ENCODE data around the gene SRGAP1.

SRGAP1 gene

GRCh38 chr12:63808631-63809030, 35.9 kb upstream of the SRGAP1 start:
- no peak for TF ChIP-seq CTCF (IDR thresholded peaks at IDR 0.05; ENCODE audit: low read depth, low read length)
- no peak overlapping the region for H3K4me3 ChIP-seq (replicated peaks in 1 of 2; ENCODE audit: low read depth in 2 of 2, low read length in 2 of 2)
- DNase-seq (ENCODE audit: low read depth in 2 of 2) = peak in 1 of 2 donors; percentile 67

DNA sequence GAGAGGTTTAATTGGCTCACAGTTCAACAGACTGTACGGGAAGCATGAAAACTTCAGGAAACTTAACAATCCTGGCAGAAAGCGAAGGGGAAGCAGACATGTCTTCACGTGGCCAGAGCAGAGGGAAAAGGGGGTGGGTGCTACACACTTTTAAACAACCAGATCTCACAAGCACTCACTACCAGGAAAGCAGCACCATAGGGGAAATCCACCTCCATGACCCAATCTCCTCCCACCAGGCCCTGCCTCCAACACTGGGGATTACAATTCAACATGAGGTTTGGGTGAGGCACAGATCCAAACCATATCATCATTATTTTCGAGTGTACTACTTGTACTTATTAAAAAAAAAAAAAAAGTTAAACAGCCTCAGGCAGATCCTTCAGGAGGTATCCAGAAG, 34.9 kb upstream of the SRGAP1 start:
- no peak overlapping the region for H3K4me3 ChIP-seq (replicated peaks in 1 of 2; ENCODE audit: low read depth in 2 of 2, low read length in 2 of 2)
- no peak for TF ChIP-seq CTCF (IDR thresholded peaks at IDR 0.05; ENCODE audit: low read depth, low read length)
- no peak for DNase-seq (ENCODE audit: low read depth in 2 of 2)

DNA sequence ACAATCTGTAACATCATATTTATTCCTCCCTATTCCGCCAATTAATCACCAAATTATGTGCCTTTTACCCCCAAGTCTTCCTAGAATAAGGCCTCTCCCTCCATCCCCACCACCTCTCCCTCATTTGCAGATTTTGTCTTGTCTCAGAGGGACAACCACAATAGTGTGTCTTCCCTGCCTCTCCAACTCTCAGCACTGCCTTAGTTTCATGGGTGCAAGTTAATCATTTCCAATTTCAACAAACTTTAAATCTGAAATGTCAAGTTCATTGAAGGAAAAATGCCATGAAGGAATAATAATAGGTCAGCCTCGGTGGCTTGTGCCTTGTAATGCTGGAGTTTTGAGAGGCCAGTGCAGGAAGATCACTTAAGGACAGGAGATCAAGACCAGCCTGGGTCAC, 33.2 kb upstream of the SRGAP1 start:
- DNase-seq (ENCODE audit: low read depth in 2 of 2) = no peak
- H3K4me3 ChIP-seq (replicated peaks in 1 of 2; ENCODE audit: low read depth in 2 of 2, low read length in 2 of 2) = no peak overlapping the region
- TF ChIP-seq CTCF (IDR thresholded peaks at IDR 0.05; ENCODE audit: low read depth, low read length) = no peak

DNA sequence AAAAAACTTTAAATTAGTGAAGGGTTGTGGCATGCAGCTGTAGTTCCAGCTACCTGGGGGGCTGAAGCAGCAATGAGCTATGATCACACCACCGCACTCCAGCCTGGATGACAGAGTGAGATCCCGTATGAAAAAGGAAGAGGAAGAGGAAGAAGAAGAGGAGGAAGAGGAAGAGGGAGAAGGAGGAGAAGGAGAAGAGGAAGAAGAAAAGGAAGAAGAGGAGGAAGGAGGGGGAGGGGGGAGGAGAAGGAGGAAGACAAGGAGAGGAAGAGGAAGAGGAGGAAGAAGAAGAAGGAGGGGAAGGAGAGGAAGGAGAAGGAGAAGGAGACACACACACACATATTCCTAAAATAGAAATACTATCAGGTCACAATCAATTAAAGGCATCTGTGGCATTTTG, 32.7 kb upstream of the SRGAP1 start:
- no peak for DNase-seq (ENCODE audit: low read depth in 2 of 2)
- TF ChIP-seq CTCF (IDR thresholded peaks at IDR 0.05; ENCODE audit: low read depth, low read length) = no peak
- H3K4me3 ChIP-seq (replicated peaks in 1 of 2; ENCODE audit: low read depth in 2 of 2, low read length in 2 of 2) = no peak overlapping the region

- DNase-seq (ENCODE audit: low read depth in 2 of 2) = no peak
Measured at GRCh38 chr12:63814146-63814772, 30.2 kb upstream of the SRGAP1 start.

DNA sequence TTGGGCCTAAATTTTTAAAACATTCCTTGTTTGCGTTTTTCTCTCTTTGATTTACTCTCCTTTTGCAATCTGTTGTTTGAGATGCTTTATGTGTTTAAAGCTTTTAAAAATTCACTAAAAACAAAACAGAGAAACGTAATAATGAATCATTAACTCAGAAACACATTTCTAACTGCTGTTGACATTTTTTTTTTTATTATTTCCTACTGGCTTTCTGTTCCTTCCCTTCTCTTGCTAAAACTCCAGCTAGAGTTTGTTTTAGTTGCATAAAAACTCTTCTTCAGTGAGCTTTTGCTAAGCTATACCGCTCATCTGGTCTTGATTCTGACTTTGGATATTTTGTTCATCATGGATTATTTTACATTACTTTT, 29.0 kb upstream of the SRGAP1 start:
- TF ChIP-seq CTCF (IDR thresholded peaks at IDR 0.05; ENCODE audit: low read depth, low read length) = no peak
- DNase-seq (ENCODE audit: low read depth in 2 of 2) = no peak
- no peak overlapping the region for H3K4me3 ChIP-seq (replicated peaks in 1 of 2; ENCODE audit: low read depth in 2 of 2, low read length in 2 of 2)

More at GRCh38 chr12:63814146-63814772, 30.2 kb upstream of the SRGAP1 start:
- no peak for TF ChIP-seq CTCF (IDR thresholded peaks at IDR 0.05; ENCODE audit: low read depth, low read length)
- H3K4me3 ChIP-seq (replicated peaks in 1 of 2; ENCODE audit: low read depth in 2 of 2, low read length in 2 of 2) = no peak overlapping the region

GRCh38 chr12:63816031-63816430, 28.5 kb upstream of the SRGAP1 start:
- no peak overlapping the region for H3K4me3 ChIP-seq (replicated peaks in 1 of 2; ENCODE audit: low read depth in 2 of 2, low read length in 2 of 2)
- DNase-seq (ENCODE audit: low read depth in 2 of 2) = no peak
- TF ChIP-seq CTCF (IDR thresholded peaks at IDR 0.05; ENCODE audit: low read depth, low read length) = no peak
